ENCODE data around the gene FNBP1.

DNA sequence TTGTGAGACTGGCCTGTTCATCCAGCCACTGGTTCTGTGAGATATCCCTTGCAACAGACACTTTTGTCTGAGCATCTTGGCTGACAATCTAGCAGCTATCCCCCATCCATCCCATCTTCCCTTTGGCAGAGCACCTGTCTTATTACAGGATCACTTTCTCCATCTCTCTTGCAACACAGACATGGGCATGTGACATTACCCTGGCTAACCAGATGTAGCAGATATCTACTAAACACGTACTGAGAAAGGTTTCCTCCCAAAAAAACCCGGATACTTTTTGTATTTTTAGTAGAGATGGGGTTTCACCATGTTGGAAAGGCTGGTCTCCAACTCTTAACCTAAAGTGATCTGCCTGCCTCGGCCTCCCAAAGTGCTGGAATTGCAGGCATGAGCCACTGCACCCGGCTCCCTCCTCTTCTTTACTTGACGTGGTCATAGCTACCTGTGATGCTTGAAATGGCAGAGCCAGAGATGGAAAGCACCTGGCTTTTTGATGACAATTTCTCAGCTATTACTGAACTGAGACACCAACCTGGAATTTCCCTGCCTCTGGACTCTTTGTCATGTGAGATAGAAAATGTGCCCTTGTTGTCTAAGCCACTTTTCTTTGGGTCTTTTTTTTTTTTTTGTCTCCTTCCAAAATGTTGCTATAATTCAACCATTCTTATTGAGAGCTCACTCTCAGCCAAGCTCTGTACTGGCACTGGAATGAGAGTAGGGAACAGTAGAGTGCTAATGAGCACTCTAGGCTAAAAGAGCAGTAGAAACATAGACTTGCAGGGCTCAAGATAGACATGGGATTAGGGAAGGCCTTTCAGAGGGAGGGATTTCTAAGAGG is 32.6 kb downstream of the FNBP1 start:
- no peak for TF ChIP-seq POLR2A (IDR thresholded peaks at IDR 0.05)
- TF ChIP-seq, protein P1, sequence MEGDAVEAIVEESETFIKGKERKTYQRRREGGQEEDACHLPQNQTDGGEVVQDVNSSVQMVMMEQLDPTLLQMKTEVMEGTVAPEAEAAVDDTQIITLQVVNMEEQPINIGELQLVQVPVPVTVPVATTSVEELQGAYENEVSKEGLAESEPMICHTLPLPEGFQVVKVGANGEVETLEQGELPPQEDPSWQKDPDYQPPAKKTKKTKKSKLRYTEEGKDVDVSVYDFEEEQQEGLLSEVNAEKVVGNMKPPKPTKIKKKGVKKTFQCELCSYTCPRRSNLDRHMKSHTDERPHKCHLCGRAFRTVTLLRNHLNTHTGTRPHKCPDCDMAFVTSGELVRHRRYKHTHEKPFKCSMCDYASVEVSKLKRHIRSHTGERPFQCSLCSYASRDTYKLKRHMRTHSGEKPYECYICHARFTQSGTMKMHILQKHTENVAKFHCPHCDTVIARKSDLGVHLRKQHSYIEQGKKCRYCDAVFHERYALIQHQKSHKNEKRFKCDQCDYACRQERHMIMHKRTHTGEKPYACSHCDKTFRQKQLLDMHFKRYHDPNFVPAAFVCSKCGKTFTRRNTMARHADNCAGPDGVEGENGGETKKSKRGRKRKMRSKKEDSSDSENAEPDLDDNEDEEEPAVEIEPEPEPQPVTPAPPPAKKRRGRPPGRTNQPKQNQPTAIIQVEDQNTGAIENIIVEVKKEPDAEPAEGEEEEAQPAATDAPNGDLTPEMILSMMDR (IDR thresholded peaks at IDR 0.05) = no peak

Data from body of pancreas (tissue), 4 donors.